GM21381 (cell line): ENCODE results near the gene TRAPPC3.
A peak's percentile ranks its signal among the peaks of the same experiment; 100 is the strongest.
"Not testable (repeated sequence)": the region's sequence is repeated elsewhere in the genome, so short reads cannot be mapped to it uniquely, and the experiment has no call there.

Source experiments
- ATAC-seq: cut with Tn5 transposase; IDR thresholded peaks from one replicate; pipeline ENCODE4 v1.9.1; 2021; ENCODE audit warnings: mild to moderate bottlenecking, moderate library complexity; ENCODE audit not compliant: unreplicated experiment

The TRAPPC3 gene

DNA sequence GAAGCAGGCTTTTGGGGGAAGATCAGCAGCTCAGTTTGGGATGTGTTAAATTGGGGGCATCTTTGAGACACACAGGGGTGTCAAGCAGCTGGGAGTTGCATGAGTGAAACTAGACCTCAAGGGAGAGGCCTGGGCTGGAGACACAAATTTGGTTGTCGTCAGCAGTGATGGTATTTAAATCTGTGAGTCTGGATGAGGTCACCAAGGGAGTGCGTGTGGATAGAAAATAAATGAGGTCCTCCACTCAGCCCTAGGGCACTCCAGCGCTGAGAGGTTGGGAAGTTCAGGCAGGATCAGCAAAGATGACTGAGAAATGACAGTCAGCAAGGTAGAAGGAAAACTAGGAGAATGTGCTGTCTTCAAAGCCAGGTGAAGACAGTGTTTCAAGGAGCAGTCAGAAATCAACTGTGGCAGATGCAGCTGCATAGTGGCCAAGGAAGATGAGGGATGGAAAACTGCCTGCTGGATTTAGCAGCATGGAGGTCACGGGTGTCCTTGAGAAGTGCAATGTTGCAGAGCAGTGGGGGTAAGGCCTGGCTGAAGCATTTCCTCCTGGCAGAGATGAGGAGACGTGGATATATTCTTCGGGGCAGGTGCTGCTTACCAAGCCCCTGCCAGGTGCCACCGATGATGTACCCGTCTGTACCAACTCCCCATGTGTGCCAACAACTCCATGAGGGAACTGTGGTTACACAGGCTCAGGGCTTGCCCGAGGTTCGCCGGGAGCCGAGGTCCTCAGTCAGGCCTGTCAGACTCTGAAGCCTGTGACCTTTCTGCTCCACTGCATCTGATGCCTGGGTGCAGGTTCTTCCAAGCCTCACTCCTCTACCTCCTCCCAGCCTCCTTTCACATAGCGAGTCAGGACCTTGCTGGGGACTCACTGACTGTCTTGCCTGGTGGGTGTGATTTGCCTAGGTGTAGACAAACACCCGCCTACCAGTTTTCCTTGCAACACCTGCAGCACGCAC, 17.9 kb upstream of the TRAPPC3 start:
- ATAC-seq, result no peak

DNA sequence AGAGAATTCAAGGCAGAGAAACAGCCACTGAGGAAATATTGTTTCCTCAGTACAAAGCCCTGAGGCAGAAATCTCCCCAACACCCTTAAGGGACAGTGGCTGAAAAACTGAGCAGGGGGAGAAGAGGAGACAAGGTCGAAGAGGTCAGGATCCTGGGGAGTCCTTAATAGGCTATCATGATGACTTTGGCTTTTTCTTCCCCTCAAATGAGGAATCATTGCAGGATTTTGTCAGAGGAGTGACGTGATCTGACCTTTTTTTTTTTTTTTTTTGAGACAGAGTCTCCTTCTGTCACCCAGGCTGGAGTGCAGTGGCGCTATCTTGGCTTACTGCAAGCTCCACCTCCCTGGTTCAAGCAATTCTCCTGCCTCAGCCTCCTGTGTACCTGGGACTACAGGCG, 16.9 kb upstream of the TRAPPC3 start:
- no peak for ATAC-seq

GRCh38 chr1:36165145-36165544, 15.9 kb upstream of the TRAPPC3 start:
- no peak for ATAC-seq

DNA sequence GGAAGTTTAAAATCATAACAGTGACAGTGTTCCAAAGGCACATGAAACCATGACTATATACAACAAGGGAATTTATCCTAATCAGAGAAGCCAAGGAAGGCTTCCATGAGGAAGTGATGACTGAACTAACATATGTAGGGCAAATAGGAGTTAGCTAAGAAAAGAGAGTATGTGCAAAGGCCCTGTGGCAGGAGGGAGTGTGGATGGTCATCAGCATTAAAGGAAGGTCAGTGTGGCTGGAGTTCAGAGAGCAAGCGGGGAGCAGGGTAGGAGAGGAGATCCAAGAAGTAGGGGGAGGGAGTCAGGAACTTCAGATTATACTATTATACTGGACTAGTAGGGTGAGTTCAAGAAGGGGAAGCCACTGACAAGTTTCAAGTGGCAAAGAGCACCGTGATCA, 15.1 kb upstream of the TRAPPC3 start:
- ATAC-seq, result no peak

- no peak for ATAC-seq
Observed at GRCh38 chr1:36163426-36163825, 14.1 kb upstream of the TRAPPC3 start.

GRCh38 chr1:36162680-36163239, 13.5 kb upstream of the TRAPPC3 start:
- ATAC-seq, result no peak

GRCh38 chr1:36161641-36162531, 12.6 kb upstream of the TRAPPC3 start:
- ATAC-seq, result no peak

DNA sequence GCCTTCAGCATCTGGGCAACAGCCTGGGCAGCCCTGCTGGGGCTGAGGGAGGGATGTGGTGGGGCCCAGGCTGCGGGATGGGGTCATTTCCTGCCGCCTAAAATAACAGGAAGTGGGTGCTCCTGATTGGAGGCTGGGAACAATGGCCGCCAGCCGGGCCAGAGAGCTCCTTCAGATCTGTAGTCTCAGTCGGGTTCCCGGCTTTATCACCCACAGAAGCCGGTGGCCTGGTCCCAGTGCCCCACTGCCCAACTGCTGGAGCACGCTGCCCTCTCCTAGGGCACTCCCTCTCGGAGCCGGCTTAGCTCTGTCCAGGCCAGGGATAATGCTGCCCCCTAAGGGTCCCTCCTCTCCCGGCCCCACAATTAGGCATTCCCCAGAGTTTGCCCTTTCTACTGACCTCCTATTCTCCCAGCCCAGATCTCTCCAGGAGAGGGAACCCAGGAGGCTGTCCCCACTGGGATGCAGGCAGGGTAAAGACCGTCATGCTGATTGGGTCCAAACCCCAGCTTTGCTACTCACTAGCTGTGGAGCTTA, 11.7 kb upstream of the TRAPPC3 start:
- ATAC-seq, result peak; percentile 36

- ATAC-seq, result no peak
Observed at GRCh38 chr1:36160388-36160948, 11.2 kb upstream of the TRAPPC3 start.

DNA sequence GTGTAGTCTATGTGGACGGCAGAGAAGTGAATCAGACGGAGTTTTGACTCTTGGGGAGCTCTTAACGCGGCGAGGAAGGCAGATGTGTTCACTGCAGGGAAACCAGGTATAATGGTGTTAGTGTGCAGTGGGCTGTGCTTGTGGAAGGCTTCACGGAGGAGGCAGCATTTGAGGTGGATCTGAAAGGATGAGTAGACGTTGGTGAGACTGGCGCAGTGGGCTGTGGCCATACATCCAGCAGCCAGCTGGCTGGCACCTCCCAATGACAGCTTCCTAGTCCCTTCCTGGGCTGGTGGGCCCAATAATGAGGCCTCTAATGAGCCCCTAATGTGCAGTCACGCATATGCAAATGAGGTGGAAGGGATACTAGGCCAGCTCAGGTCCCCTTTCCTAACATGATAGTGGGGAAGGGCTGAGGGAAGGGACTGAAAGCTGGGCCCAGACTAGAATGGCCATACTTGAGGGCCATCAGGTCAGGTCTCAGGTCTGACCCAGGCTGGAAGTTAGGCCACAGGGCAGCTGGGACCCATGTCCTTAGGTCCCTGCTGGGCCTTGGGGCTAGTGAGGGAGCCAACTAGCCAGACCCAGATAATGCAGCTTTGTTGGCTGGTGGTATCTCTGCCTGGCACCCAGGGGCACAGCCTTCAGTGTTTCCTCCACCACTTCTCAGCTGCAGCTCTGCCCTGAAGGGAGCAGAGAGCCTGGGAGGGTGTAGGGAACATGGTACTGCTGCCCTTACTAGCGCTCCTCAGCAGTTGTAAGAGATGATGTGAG, 10.5 kb upstream of the TRAPPC3 start:
- ATAC-seq, result no peak

GRCh38 chr1:36158827-36159252, 9.6 kb upstream of the TRAPPC3 start:
- not testable (repeated sequence) for ATAC-seq

DNA sequence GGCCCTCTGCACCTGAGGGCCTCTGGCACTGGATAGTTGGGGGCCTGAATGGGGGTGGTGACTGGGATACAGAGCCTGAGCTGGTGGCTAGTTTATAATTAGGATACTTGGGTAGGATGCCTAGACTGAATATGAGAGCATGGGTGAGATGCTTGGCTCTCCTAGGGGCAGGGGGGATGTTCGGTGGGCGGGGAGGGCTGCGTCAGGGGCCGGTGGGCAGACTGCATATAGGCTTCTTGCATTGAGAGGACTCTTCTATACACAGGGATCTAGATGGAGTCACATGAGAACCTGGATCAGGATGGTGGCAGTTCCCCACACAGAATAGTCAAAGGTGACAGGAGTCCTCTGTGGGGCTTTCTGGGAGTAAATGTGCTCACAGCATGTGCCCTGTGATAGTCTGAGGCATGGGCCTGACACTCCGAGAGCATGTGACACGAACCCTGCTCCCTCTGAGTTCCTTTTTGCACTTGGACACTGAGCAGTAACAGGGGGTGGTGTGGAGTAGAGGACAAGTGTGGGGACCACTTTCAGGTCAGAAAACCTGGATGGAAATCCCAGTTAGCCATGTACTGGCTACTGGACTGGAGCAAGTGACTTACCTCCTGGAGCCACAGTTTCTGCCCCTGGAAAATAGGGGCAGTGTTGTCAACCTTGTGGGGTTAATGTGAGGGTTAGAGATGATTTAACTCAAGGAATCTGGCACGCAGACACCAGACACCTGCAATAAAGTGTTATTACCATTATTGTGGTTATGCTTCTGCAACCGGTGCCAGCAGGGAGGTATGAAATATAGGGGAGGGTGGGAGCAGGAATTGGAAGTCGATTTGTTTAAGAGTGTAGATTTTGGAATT, 8.9 kb upstream of the TRAPPC3 start:
- ATAC-seq, result no peak

GRCh38 chr1:36157115-36157903, 8.0 kb upstream of the TRAPPC3 start:
- ATAC-seq, result no peak

GRCh38 chr1:36156329-36157114, 7.2 kb upstream of the TRAPPC3 start:
- peak; percentile 17 for ATAC-seq

GRCh38 chr1:36155408-36156328, 6.4 kb upstream of the TRAPPC3 start, which contains the start of gene MAP7D1:
Gene MAP7D1, plus strand, starts transcription at chr1:36156160. Its CDS starts 258 bp downstream, at chr1:36156418.
- ATAC-seq, result peak; percentile 46

GRCh38 chr1:36154765-36155407, 5.6 kb upstream of the TRAPPC3 start:
- no peak for ATAC-seq
